Fibroblast of villous mesenchyme (primary cell): ENCODE measurements around the gene TOMM70. TPM values are rescaled to one million over a fixed set of nuclear protein-coding genes. Genes with fewer than 3 reads are reported as not detected.
A peak's percentile ranks its signal among the peaks of the same experiment; 100 is the strongest.

Experiments
- DNase-seq: peaks from one replicate; pipeline ENCODE4 v3.0.0-alpha.2; 2010; ENCODE audit warnings: low read depth
- H3K4me3 ChIP-seq: 2 replicates; pipeline ENCODE4 v1.5.1; 2011; ENCODE audit warnings: low read depth, mild to moderate bottlenecking, low read length
- CTCF ChIP-seq: IDR thresholded peaks from 2 replicates; pipeline ENCODE4 v1.5.1; 2012; ENCODE audit warnings: low read depth, mild to moderate bottlenecking, low read length; ENCODE audit not compliant: insufficient read depth
- total RNA-seq: library from RNA; depleted of rRNA; stranded (reverse); fragments of >200 nt; gene quantifications from 2 replicates; pipeline ENCODE4 v1.2.3, GENCODE V29; 2012

TOMM70 gene
- total RNA-seq, 1 donor = 65.2 TPM

GRCh38 chr3:100395679-100396431 is 5.0 kb downstream of the TOMM70 start:
- no peak for DNase-seq
- no peak overlapping the region for H3K4me3 ChIP-seq
- no peak for TF ChIP-seq CTCF

- no peak overlapping the region for H3K4me3 ChIP-seq
- no peak for TF ChIP-seq CTCF
- no peak for DNase-seq
Measured at GRCh38 chr3:100389025-100389424, 11.9 kb downstream of the TOMM70 start.

GRCh38 chr3:100386437-100387074 is 14.3 kb downstream of the TOMM70 start:
- DNase-seq = peak; percentile 21
- no peak for TF ChIP-seq CTCF
- no peak overlapping the region for H3K4me3 ChIP-seq

GRCh38 chr3:100384733-100385525 is 16.0 kb downstream of the TOMM70 start:
- H3K4me3 ChIP-seq = no peak overlapping the region
- peak; percentile 38 for DNase-seq
- no peak for TF ChIP-seq CTCF

GRCh38 chr3:100376301-100376700 is 24.6 kb downstream of the TOMM70 start:
- no peak for TF ChIP-seq CTCF
- no peak overlapping the region for H3K4me3 ChIP-seq
- no peak for DNase-seq

- no peak for TF ChIP-seq CTCF
- no peak for DNase-seq
Measured at GRCh38 chr3:100374521-100374920, 26.4 kb downstream of the TOMM70 start.

More at GRCh38 chr3:100374521-100374920, 26.4 kb downstream of the TOMM70 start:
- H3K4me3 ChIP-seq = no peak overlapping the region
